DND-41 (cell line): ENCODE results near the gene GPR146.

ENCODE experiments used
- ATAC-seq: fragments of 200-7000 bp; cut with Tn5 transposase; 3 replicates; pipeline ENCODE4 v1.9.1; 2021; ENCODE audit warnings: low read depth; ENCODE audit not compliant: insufficient read depth
- DNase-seq: peaks from one replicate; pipeline ENCODE4 v3.0.0-alpha.2; 2020
- H2AFZ ChIP-seq: 2 replicates; pipeline ENCODE4 v1.6.0; 2012; ENCODE audit warnings: low read depth, low read length
- H3K27ac ChIP-seq: 2 replicates; pipeline ENCODE4 v1.5.1; 2012; ENCODE audit warnings: low read length, inconsistent platforms
- H3K27me3 ChIP-seq: fragments of 200-600 bp; sonication (generic); 2 replicates; pipeline ENCODE4 v1.6.0; 2012; ENCODE audit warnings: low read length, mild to moderate bottlenecking, inconsistent platforms; ENCODE audit not compliant: insufficient read depth, poor library complexity
- H3K36me3 ChIP-seq: 2 replicates; pipeline ENCODE4 v1.5.1; 2012; ENCODE audit warnings: low read length, inconsistent platforms; ENCODE audit not compliant: insufficient read depth
- H3K4me1 ChIP-seq: 2 replicates; pipeline ENCODE4 v1.5.1; 2012; ENCODE audit warnings: mild to moderate bottlenecking, low read length; ENCODE audit not compliant: insufficient read depth
- H3K4me2 ChIP-seq: 2 replicates; pipeline ENCODE4 v1.6.0; 2012; ENCODE audit warnings: mild to moderate bottlenecking, moderate library complexity, low read length, inconsistent platforms; ENCODE audit not compliant: insufficient read depth
- H3K4me3 ChIP-seq, 2 experiments: fragments of 200-600 bp in 1 of 2; shearing (Covaris generic) in 1 of 2; 2 replicates each; pipeline ENCODE4 v1.5.1; 2012 to 2016; ENCODE audit warnings: inconsistent platforms in 2 of 2, low read length in 2 of 2, mild to moderate bottlenecking in 2 of 2, low read depth in 1 of 2, moderate library complexity in 1 of 2
- H3K79me2 ChIP-seq: 2 replicates; pipeline ENCODE4 v1.6.0; 2012; ENCODE audit warnings: low read length, inconsistent platforms; ENCODE audit not compliant: insufficient read depth
- H3K9ac ChIP-seq: 2 replicates; pipeline ENCODE4 v1.6.0; 2012; ENCODE audit warnings: low read depth, mild to moderate bottlenecking, inconsistent platforms, low read length, moderate library complexity
- H3K9me3 ChIP-seq: 2 replicates; pipeline ENCODE4 v1.5.1; 2012; ENCODE audit warnings: low read length, moderate library complexity, mild to moderate bottlenecking, inconsistent platforms; ENCODE audit not compliant: insufficient read depth, severe bottlenecking
- H4K20me1 ChIP-seq: 2 replicates; pipeline ENCODE4 v1.6.0; 2012; ENCODE audit warnings: low read length; ENCODE audit not compliant: insufficient read depth
- CTCF ChIP-seq: IDR thresholded peaks from 2 replicates; pipeline ENCODE4 v1.5.1; 2012; ENCODE audit warnings: borderline replicate concordance, low read length, moderate library complexity, mild to moderate bottlenecking; ENCODE audit not compliant: poor library complexity, severe bottlenecking; ENCODE audit errors: extremely low read depth
- EZH2 ChIP-seq: IDR thresholded peaks from 3 replicates; pipeline ENCODE4 v1.6.1; 2012; ENCODE audit warnings: borderline replicate concordance, low read depth, mild to moderate bottlenecking, moderate library complexity, low read length, inconsistent platforms; ENCODE audit not compliant: severe bottlenecking

The GPR146 gene

GRCh38 chr7:1092161-1092632 lies 47.9 kb downstream of the GPR146 start:
- peaks cover 7% of the 10 kb centered on the region; the same call in 1 of the 2 replicates for H3K36me3 ChIP-seq

GRCh38 chr7:1092806-1093501 lies 48.6 kb downstream of the GPR146 start:
- DNase-seq = no peak

More at GRCh38 chr7:1092161-1092632, 47.9 kb downstream of the GPR146 start:
- Histone ChIP-seq H3K4me3 (no peak overlapping the region), H3K27me3 (no peaks in the 10 kb centered on the region), H3K27ac (no peak overlapping the region), H3K79me2 (no peaks in the 10 kb centered on the region), H3K9ac (no peak overlapping the region), H4K20me1 (peaks cover 30% of the 10 kb centered on the region), H3K4me1 (peaks cover 3% of the 10 kb centered on the region), H3K9me3 (no peaks in the 10 kb centered on the region), H2AFZ (no peak overlapping the region), H3K4me2 (no peak overlapping the region)
- DNase-seq (no peak), ATAC-seq (no peak)
- TF ChIP-seq EZH2 (no peak), CTCF (no peak)

GRCh38 chr7:1093502-1093843 lies 49.1 kb downstream of the GPR146 start:
- peaks cover 7% of the 10 kb centered on the region; the same call in 1 of the 2 replicates for H3K36me3 ChIP-seq

More at GRCh38 chr7:1092806-1093501, 48.6 kb downstream of the GPR146 start:
- Histone ChIP-seq H3K4me3 (no peak overlapping the region), H3K9ac (no peak overlapping the region), H3K9me3 (no peaks in the 10 kb centered on the region), H3K79me2 (no peaks in the 10 kb centered on the region), H3K27ac (no peak overlapping the region), H2AFZ (no peak overlapping the region), H3K4me1 (no peaks in the 10 kb centered on the region), H3K4me2 (no peak overlapping the region), H3K27me3 (no peaks in the 10 kb centered on the region), H4K20me1 (peaks cover 35% of the 10 kb centered on the region), H3K36me3 (peaks cover 7% of the 10 kb centered on the region; the same call in 1 of the 2 replicates)
- ATAC-seq = no peak
- TF ChIP-seq CTCF (no peak), EZH2 (no peak)

More at GRCh38 chr7:1093502-1093843, 49.1 kb downstream of the GPR146 start:
- Histone ChIP-seq H3K4me3 (no peak overlapping the region), H3K79me2 (no peaks in the 10 kb centered on the region), H3K4me1 (no peaks in the 10 kb centered on the region), H3K4me2 (no peak overlapping the region), H3K27ac (no peak overlapping the region), H4K20me1 (peaks cover 35% of the 10 kb centered on the region), H3K9ac (no peak overlapping the region), H3K9me3 (no peaks in the 10 kb centered on the region), H2AFZ (no peak overlapping the region), H3K27me3 (no peaks in the 10 kb centered on the region)
- TF ChIP-seq CTCF (no peak), EZH2 (no peak)
- ATAC-seq (no peak), DNase-seq (no peak)
